Stimulated activated CD8-positive, alpha-beta memory T cell treated with anti-CD3 and anti-CD28 coated beads, Interleukin-12 subunit alpha, Interleukin-12 subunit beta, amount 100 ng/mL, for 4 hours (primary cell): Measurements from ENCODE around the gene EMILIN2.
"Not testable (repeated sequence)": the region's sequence is repeated elsewhere in the genome, so short reads cannot be mapped to it uniquely, and the experiment has no call there.

Experiments used
- DNase-seq: peaks from one replicate; pipeline ENCODE4 v3.0.0-alpha.2; 2020; ENCODE audit warnings: low read depth

The EMILIN2 gene

DNA sequence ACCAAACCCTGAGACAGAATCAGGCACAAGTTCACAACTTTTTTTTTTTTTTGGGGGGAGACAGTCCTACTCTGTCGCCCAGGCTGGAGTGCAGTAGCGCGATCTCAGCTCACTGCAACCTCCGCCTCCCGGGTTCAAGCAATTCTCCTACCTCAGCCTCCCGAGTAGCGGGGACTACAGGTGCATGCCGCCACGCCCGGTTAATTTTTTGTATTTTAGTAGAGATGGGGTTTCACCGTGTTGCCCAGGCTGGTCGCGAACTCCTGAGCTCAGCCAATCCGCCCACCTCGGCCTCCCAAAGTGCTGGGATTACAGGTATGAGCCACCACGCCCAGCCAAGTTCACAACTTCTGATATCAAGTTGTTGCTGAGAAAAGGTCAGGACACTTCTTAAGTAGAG, 68.7 kb downstream of the EMILIN2 start:
- not testable (repeated sequence) for DNase-seq

DNA sequence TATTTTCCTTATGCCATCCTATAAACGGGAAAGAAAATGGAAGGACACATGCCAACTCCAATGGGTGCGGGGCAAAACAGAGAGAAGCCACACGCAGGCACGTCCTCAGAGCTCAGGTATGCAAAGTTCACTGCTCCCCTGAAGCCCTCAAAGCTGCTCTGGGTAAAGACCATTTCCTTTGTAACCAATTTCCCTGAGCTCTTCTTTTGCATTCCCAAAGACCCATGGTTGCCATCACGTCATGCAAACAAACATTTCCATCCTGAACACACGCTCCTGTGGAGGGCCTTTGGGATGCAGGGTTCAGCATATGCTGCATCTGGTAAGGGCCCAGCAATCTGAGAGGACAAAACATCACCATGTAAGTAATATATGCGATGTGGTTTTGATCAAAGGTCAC, 69.4 kb downstream of the EMILIN2 start:
- DNase-seq: no peak

DNA sequence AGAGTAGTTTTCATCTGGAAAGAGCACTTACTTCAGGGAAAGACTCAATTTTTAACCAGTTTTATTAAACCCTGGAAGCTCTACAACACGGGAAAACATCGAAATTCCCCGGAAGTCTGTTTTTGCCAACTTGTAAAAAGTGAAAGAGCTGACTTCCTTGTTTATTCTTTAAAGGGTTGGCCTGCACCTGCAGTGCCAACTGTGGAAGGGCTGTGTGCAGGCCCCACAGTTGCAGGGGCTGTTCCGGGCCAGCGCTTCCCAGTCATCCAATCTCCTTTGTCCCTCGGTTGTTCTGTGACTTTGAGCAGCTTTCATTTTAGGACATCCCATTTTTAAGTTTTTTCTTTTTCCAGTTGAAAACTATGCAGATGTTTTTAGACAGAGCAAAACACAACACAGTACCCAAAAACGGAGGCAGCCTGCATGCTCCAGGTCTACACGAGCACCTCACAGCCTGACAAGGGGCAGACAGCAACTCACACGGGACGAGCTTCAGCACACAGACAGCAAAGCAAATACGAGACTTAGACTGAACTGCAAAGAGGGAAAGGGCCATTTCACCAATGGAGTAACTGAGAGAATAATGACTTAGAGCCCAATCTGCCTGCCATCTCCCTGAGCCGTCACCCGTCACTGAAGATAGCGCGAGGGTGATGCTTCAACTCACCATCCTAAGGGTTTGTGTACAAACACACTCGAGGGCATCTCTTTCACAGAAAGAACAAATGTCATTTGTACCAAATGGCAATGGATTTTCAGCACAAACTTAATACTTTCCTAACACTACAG, 70.6 kb downstream of the EMILIN2 start:
- no peak for DNase-seq

DNA sequence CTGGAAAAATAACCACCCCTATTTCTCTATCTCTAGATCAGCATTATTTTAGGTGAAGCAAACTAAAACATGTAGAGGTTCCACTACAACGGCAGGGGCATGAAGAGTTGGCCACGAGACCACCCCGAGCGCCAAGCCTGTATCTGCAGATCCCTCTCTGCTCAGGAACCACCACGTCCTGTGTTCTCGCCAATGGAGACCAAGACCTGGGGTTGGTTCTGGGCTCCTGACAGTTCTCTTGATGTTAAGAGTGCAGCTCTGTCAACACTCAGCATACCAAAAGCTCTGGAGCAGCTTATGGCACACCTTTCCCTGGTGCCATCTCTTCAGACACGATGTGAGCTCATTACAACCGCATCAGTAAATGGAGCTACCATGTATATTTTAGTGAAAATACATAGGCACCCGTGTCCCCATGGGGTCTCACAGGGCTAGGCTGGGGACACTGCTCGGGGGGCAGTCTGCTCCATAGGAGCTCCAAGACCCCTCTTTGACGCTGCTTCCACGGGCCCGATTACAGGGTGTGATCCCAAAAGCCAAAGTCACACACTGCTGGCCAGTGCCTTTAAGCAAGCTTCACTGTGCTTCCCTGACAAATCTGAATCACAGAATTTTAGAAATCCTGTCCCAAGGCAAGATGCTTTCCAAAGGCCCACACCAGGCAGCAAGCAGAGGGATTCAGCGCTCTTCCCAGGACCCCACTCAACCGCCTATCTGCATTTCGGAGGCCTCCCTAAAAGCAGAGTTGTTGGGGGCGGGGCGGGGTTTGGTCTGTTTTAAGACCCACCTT, 72.2 kb downstream of the EMILIN2 start:
- DNase-seq: no peak

DNA sequence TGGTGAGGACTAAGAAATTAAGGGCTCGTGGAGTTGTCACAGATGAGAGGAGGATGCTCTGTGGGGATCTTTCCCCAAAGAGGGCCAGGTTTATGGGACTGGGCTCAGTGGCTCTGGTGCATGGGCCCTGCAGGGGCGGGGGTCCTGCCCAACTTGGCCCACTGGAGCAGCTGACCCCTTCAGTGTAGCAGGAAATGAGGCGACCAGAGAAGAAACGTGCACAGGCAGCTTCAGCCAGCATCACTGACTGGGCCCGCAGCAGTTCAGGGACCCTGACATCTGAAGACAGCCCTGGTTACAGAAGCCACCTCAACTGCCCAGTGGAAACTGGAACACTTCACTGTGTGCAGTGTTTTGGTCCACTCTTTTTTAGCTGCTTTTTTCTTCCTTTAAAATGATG, 72.8 kb downstream of the EMILIN2 start:
- DNase-seq: no peak

DNA sequence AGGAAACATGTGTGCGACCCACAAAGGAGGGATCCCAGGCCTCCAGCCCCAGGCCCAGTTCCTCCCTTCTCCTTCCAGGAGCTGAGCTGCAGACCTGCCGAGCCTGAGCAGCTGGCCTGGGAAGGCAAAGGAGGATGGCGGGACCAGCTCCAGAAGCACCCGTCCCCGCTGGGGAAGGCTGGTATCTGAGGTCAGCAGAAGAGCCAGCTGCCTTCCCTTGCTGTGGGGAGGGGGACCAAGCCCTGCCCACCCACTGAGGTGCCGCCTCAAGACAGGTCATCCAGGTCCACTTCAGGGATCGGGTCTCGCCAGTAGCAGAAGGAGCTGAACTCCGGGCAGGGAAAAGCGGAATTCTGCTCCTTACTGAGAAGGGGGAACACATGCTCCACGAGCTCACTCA, 73.2 kb downstream of the EMILIN2 start:
- DNase-seq: no peak

DNA sequence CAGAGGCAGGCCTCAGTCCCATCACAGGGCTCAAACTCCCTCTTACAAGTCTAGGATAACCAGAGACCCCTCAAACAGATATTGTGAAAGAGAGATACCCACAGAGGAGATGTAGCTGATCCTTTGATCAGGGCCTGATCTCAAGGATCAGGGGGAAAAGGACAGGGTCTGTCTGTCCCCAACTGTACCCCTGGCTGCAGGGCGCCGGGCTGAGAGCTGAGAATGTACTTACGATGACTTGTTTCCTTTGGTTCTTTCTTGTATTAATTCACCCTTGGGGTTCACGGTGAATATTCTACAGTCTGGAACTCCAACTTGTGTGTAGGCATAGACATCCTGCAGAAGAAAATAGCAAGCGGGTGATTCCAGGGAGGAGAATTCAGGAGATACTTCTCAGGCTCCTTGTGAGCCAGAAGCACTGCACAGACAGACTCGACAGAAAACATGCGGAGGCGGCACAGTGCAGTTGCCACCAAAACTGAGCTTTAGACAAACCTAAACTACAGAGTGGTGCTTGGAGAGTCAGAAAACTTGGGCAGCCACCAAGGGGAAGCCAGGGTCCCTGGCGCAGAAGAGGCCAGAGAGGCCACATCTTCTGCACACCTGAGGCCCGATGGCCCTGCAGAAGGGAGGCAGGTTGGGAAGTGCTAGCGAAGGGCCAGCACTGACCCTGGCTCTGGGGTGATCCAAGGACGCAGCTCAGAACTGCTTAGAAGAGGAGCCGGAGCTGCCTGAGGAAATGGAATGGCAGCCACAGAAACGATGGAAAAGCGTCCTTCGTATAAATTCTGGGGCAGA, 73.9 kb downstream of the EMILIN2 start:
- no peak for DNase-seq

DNA sequence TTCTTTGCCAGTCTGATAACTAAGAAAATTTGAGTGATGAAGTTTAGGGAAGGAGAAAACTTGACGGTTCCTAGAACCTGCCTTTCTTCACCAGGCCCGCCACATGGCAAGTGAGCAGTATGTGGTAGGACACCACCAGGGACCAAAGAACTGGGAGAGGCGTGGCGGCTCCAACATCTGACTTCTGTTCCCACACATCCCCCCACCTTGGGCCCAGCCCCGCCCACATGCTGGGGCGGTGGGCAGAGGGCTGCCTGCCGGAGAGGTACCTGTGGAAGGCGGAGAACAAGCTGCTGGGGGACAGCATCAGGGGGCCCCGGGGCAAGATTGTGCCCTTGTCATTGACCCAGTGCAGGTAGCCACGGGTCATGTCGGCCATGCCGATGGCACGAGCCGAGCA, 75.0 kb downstream of the EMILIN2 start:
- DNase-seq: no peak

DNA sequence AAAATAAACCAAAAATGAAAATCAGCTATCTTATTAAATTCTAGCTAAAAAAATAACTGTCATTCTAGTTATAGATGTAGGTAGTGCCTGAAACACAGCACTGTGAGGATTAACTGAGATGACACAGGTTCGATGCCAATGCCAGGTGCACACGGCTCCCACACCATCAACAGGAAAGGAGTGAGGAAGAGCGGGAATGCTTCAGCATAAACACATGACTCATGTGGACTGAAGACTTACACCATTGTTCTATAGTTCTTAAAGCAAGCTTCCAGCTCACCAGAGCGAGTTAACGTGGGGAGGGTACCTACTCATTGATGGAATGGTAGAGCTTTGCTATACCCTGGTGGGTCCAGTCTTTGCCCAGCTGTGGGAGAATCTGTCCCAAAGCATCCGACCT, 76.7 kb downstream of the EMILIN2 start:
- DNase-seq: no peak

DNA sequence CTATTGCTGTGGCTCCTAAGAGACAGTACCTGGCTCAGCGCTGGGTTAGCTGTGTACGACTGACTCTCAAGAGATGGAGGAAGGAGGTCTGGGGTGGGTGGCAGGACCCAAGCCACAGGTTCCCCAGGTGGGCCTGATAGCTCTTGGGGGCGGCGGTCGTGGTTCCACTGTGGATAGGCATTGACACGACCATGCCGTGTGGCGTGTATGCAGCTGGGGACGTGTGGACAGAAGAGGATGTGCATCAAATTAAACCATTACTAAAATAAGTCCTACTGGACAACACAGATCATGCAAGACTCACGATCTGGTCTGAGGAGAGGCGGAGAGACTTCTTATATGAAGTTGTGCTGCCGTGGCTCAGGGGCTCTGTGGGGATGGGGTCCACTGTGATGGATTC, 78.1 kb downstream of the EMILIN2 start:
- DNase-seq: no peak

DNA sequence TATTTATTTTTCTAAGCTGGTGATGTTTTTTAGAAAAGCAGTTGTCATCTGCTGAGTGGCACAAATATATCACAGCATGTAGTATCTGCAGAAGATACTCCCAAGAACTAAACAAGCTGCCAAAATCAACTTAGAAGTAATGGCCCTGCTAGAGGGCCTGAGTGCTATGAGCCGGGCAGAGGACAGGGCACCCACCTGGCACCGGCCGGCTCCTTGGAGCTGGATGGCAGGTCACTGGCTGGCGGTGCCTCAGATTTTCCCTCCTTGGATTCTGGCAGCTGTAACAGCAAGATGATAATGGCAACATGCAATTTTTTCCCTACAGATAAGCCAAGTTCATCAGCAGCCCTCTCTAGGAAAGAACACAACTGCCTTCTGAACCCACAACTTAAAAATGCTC, 79.7 kb downstream of the EMILIN2 start:
- no peak for DNase-seq

DNA sequence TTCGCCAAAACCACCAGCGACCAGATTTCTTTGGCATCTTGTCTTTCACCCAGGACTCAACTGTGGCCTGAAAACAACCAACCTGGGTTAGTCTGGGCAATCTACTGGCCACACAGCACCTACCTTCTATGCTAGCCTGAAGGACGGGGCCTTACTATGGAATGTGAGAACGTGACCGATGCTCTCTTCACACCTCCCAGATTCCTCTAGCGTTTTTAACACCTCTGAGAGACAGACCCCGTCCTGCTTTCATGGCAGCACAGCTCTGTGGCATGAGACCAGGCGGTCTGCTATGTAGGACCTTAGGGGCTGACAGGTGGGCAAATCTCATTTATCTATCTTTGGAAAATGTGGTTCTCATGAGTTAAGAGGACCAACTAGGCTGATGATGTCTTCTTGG, 80.9 kb downstream of the EMILIN2 start:
- no peak for DNase-seq

DNA sequence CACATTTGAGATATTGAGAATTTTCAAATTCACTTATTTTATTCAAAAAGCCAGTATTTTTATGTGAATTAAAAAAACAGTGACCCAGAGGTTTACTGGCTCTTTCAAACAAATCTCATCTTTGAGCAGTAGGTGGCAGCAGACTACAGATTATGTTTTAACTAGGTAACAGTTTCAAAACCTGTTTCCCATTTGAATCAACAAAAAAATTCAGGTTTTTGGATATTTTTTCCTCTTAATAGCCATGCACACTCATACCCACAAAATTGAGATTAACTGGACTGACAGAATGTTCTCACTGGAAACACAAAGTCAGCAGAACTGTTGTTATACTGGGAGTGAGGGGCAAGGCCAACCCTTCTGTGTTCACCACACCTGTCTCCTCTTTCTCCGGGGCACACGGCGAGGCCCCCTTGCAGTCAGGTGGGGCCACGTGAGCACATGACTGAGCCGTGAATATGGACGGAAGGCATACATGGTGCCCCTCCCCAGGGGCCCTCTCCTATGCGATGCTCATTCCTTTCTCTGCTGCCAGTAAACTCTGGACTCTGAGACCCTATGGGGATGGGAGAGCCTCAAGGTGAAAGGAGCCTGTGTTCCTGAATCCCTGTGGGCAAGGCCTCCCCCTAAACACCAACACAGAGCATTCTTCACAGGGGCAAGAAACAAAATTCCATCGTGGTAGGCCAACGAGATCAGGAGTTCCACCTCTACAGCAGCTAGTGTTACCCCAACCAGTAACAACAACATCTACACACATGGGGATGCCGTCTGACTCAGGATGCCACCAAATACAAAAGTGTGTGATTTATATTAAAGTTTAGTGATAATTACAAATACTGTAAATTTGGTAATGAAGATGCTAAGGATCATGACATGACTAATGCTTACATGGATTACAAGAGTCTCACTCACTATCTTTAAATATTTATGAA, 85.7 kb downstream of the EMILIN2 start:
- no peak for DNase-seq

DNA sequence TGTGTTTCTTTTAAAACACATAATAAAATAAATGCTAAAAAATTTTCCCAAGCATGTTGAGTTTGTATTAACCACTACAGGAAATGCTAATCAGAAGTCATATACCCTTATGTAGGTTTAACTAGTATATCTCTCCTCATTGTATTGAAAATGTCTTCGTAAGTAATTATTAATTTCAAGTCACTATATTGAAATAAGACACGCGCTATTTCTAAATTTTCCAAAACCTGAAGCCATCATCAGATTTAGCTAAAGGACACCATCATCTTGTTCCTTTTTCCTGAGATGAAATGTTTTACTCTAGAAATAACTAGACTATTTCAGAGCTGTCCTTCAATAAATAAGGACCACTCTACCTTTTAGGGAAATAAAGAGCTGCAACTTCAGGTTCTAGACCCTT, 87.2 kb downstream of the EMILIN2 start:
- no peak for DNase-seq

DNA sequence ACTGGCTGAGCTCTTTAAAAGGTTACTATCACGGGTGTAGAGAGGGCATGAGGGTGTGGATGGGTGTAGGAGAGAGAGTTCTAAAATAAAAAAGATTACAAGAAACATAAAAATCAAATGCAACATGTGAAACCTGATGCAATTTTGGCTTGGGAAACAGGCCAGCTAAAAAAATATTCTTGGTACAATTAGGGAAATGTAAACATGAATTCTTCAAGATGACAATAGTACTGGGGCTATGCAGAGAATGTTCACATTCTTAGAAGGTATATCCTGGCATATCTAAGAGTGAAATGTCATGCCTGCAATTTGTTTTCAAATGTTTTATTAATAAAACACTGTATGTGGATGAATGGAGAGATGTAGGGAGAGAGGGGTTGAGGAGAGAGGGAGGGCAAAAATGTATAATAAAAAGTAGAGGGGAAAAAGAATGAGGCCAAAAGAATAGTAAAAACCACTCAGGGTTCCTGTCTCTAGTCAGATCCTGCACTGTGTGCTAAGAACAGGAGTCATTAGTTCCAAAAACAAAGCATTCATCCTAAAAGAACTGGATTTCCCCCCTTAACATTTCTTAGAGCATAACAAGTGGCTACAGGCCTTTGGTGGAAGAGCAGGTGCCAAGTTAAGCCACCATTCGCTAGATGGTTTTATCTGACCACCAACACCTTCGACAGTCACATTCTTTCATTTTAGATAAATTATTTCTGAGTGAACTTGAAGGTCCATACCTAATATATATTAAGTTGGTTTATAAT, 88.8 kb downstream of the EMILIN2 start:
- DNase-seq: no peak

DNA sequence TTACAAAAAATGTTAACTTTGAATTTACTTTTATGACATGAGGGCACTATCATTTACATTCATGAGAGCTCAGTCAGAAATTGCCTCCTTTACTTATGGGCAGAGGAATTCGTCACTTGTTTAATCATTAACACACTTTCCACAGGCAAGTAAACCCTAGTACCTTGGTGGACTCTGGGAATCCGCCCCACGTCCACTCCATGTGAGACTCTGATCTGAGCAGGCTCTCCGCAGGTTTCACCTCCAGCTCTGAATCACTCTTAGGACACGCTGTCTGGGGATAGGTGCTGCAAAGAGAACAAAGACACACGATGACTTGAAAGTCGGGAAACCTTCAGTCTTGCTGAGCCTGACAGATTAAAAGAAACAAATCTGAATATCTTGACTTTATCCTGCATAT, 92.5 kb downstream of the EMILIN2 start:
- no peak for DNase-seq

DNA sequence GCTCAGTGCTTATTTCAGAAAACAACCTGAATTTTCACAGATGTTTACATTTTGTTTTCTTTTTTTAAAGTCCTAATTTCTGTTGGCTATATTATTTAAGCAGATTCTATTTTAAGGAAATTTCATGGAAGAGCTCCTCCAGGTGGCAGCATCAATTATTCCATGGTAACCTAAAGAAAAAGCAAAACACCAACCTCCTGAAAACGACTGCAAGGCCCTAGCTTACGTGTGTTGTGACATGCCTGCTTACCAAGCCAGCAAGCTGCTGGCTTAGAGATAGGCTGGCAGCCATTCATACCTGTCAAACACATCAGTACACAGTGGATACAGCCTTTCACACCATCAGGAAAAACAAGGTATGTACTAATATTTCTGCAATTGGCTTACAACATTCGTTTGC, 101.2 kb downstream of the EMILIN2 start:
- no peak for DNase-seq

DNA sequence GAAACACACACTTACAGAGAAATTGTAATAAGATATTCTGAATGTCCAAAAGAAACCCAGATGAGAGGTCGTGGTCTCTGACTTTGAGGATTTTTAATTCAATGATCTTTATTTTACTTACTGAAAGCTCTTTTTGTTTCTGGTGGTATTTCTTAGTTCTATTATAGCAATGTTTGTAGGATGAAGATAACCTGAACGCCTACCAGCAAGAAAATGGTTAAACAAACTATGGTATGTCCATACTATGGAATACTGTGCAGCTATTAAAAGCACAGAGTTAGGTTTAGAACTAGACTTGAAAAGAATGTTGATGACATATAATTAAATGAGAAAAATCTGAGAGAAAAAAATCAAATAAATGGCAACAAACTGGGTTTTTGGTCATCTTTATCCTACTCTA, 105.8 kb downstream of the EMILIN2 start:
- DNase-seq: no peak

DNA sequence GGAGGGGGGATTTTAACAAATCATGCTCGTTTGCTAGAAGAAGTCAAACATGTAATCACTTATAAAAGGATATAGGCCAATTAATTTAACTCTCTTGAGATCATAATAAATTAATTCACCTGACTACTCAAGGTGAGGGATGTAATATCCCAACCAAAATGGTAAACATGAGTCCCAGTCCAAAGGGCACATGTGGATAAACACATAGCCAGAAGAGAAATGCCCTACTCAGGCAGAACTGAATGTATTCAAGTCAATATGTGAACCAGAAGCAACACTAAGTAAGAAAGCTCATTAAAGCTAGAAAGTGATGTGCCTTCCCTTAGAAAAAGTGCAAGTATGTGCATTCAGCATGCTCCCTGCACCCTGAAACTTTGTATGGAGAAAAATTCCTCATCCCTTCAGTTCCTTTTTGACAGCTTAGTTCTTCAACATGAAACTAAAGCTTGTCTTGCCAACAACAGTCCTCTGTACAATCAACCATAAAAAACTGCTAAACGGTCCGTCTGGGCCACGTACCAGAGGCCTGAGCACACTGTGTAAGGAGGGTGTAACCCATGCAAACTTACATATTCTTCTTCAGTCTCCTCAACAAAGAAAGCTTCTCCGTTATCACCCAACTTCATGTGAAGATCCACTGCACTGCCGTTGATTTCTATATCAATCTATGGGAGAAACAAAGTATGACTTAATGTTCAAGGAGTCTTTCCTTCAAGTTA, 107.3 kb downstream of the EMILIN2 start:
- no peak for DNase-seq
